HG02938 (cell line): ENCODE data around the gene ISM2.

Experiments used
- ATAC-seq: cut with Tn5 transposase; IDR thresholded peaks from one replicate; pipeline ENCODE4 v1.9.1; 2021; ENCODE audit warnings: mild to moderate bottlenecking, moderate library complexity; ENCODE audit not compliant: unreplicated experiment

ISM2 gene

GRCh38 chr14:77508249-77508648 lies 9.6 kb upstream of the ISM2 start:
- no peak for ATAC-seq

DNA sequence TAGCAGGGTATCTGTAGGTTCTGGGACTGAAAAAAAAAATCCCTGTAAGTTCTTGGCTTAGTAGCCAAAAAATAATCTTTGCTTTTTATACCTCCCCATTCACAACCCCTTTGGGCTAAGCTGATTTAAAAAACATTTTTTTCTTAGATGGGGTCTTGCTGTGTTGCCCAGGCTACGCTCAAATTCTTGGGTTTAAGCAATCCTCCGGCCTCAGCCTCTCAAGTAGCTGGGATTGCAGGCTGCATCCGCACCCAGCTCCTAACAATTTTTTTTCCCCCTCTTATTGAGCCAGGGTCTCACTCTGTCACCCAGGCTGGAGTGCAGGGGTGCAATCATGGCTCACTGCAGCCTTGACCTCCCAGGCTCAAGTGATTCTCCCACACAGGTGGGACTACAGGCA lies 9.1 kb upstream of the ISM2 start:
- no peak for ATAC-seq

- ATAC-seq = no peak
These were observed 6.4 kb upstream of the ISM2 start for GRCh38 chr14:77505031-77505430.

GRCh38 chr14:77503138-77503537 lies 4.5 kb upstream of the ISM2 start:
- no peak for ATAC-seq

- no peak for ATAC-seq
These were observed 3.6 kb upstream of the ISM2 start for GRCh38 chr14:77502109-77502782.

GRCh38 chr14:77498984-77499527 lies 440 bp upstream of the ISM2 start:
- ATAC-seq = peak; percentile 23

GRCh38 chr14:77495334-77495733 lies 3.3 kb downstream of the ISM2 start:
- ATAC-seq = no peak

- no peak for ATAC-seq
These were observed 7.6 kb downstream of the ISM2 start for GRCh38 chr14:77491056-77491455.

GRCh38 chr14:77490347-77490986 lies 8.1 kb downstream of the ISM2 start:
- no peak for ATAC-seq

DNA sequence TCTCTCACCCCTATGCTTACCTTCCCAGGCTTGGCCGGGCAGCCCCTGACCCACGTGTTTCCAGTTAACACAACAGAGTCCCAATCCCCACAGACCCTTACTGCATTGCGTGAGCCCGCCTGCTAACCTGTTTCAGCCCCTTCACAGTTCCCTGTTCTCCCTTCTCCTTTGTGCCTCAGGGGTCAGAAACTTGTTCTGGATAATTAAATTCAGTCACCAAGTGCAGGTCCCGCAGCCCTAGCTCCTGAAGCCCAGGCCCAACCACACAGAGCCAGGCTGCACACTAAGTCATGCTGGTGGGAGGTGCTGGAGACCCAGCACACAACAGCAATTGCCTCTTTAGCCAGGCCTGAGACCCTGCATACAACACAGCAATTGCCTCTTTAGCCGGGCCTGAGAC lies 9.6 kb downstream of the ISM2 start:
- no peak for ATAC-seq

DNA sequence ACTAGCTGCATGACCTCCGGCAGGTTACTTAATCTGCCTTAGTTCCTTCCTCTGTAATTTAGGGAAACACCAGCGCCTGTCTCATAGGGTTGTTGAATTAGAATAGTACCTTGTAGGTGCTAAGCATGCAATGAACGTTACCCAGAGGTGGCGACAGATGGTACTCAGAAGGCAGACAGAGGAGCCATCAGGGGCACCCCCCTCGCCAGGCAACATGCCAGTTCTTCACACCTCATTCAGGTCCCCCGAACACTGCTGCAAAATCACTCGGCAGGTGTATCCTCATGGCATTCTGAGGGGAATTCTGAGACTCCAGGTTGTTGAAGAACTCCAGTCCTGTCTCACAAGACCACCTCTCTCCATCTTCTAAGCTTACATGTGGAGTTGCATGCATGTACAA lies 10.1 kb downstream of the ISM2 start:
- ATAC-seq = no peak

GRCh38 chr14:77485901-77486678 lies 12.5 kb downstream of the ISM2 start:
- ATAC-seq = no peak

- ATAC-seq = no peak
These were observed 13.4 kb downstream of the ISM2 start for GRCh38 chr14:77485256-77485655.

- no peak for ATAC-seq
These were observed 16.2 kb downstream of the ISM2 start for GRCh38 chr14:77482422-77482821.

DNA sequence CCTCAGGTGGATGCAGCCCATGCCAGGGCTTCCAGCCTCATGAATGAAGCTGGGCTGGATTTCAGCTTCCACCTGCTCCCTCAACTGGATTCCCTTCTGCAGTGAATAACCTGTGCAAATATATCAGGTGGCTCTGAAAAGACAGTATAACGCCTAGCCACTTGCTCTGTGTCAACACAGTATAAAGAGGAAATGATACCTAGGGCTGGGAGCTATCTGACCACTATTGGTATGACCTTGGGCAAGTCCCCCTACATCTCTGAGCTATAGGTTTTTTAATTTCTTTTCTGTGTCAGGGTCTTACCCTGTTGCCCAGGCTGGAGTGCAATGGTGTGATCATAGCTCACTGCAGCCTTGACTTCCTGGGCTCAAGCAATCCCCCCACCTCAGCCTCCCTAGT lies 19.8 kb downstream of the ISM2 start:
- peak; percentile 93 for ATAC-seq

GRCh38 chr14:77478029-77478428 lies 20.6 kb downstream of the ISM2 start:
- ATAC-seq = no peak

DNA sequence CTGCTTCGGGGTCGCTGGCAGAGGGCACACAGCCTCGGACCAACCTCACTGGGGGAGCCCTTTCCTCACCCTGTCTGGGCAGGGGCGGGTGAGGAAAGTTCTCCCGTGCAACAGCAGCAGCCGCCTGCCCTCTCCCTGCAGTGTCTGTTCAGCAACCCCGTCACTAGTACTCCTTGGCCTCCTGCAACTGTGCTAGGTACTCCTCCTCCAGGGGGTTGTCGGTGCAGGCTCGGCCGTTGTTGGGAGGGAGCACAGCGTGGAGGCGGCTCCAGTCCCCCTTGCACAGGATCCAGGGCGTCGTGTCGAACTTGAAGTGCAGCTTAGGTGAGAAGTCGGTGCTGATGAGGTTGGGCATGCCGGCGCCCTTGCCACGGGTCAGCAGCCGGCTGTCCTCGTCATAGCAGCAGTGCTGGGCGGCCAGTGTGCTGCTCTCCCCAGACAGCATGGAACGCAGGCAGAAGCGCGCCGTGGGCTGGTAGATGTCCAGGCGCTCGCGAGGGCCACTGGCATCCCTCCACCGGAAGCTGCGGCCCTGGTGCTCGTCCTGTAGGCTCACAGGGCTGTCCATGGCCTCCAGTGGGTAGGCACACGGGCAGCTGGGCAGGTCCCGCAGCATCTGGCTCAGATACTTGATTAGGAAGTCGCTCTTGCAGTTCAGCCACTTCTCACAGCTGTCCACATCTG lies 23.0 kb downstream of the ISM2 start:
- no peak for ATAC-seq

DNA sequence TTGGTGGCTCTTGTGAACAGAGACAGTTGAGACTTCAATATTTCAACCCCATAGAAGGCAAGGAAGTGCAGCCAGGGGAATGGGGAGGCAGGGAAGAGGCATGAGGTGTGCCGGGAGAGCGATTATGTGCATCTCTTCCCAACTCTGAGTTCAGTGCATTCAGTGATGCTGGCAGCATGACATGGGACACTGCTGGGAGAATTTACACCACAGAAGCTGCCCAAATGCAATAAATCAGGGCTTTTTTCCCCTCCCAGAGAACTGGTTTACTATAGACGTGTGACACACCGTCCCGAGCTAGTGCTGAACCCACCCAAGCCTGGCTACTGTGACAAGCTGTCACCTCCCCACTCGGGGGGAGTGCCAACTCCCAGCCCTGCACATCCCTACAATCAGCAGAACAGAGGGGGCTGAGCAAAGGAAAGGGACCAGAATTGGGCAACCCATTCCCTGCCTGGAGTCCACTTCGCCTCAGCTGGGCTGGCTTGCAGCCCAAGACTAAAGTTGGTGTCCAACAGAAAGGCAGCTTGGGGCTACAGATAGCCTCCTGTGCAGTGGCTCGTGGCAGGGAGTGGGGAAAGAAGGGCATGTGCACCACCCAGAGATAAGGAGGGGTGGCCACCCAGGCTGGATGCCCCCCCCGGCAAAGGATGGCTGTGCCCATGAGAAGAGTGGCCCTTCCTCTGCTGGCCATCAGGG lies 24.0 kb downstream of the ISM2 start:
- ATAC-seq = no peak

GRCh38 chr14:77473921-77474320 lies 24.7 kb downstream of the ISM2 start:
- ATAC-seq = no peak

DNA sequence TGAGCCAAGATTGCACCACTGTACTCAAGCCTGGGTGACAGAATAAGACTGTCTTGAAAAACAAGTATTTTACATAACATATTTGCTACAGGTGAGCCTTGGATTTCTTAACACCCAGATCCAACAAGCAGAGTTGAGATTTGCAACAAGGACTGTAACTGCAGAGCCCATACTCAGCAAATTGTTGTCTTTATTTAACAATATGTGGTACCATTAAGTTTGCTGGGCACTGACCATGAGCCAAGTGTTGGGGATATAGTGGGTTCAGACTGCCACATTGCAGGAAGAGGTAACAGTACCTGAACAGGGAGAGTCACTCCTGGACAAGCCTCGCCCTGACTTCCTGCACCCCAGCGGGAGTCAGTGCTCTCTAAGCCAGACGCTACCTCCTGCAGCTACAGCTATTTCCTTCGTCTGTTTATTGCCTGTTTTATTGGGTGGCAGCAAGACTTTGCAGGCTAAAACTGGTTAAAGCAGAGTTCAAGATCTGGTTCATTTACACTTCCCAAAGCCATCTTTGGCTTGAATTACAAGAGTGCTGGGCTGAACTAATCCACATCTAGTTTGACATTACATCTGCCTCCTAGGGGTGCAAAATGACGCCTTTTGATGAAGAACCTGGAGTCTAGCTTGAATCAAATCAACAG lies 28.3 kb downstream of the ISM2 start:
- no peak for ATAC-seq
